ENCODE results near the gene ZNF330. TPM values are rescaled to one million over a fixed set of nuclear protein-coding genes. Genes with fewer than 3 reads are reported as not detected.

Gene ZNF330
- 10 to 100 TPM; 16.9 to 19.8 TPM for total RNA-seq

DNA sequence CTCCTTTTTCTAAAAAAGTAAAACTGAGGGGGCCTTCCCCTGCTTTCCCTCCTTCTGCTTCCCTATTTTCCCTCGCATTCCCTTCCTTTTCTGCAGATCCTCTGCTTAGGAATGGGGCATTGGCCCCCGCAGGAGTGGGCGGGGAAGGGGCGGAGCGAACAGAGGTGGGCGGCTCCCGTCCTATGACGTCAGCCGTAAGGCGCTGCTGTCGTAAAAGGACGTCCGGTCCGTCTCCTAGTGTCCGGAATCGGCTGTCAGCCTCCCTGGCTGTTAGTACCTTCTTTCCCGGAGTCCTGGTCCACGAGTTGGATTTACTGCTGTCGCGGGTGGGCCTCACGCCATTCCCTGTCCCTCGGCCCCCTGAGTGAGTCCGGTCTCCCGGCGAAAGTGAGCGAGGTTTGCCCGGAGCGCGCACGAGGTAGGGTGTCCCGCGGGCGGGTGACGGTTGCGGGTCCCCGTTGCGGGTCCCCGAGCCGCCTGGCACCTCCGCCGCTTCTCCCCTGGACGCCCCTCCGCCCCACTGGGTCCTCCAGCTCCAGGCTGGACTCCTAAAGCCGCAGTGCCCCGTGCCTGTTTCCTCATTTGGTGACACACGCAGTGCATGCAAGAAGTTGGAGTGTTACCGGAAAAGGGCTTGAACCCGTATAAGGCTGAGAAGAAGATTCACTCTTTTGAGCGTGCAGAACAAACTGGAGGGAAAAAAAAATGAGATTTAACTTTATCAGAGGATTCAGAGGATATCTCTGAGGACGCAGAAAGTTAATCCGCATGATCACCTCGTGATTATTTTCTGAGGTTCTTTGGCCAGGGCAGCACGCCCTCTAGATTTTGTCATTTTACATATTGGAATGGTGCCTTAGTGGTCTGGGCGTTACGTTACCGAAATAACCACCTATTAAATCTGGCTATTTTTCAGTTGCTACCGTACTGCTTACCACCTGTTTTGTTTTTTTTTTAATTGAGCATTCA is at the start of gene ZNF330:
ZNF330 (plus strand) TSS at position 205 of the 969 bp plus-strand sequence. CDS start 1,477 bp downstream, outside the sequence.
- WGBS, 2 donors = 0% methylated on average over 28 to 57 of the region's 57 CpGs
- H3K4me1 ChIP-seq = peaks cover 31% of the 10 kb centered on the region
- TF ChIP-seq, protein P1, sequence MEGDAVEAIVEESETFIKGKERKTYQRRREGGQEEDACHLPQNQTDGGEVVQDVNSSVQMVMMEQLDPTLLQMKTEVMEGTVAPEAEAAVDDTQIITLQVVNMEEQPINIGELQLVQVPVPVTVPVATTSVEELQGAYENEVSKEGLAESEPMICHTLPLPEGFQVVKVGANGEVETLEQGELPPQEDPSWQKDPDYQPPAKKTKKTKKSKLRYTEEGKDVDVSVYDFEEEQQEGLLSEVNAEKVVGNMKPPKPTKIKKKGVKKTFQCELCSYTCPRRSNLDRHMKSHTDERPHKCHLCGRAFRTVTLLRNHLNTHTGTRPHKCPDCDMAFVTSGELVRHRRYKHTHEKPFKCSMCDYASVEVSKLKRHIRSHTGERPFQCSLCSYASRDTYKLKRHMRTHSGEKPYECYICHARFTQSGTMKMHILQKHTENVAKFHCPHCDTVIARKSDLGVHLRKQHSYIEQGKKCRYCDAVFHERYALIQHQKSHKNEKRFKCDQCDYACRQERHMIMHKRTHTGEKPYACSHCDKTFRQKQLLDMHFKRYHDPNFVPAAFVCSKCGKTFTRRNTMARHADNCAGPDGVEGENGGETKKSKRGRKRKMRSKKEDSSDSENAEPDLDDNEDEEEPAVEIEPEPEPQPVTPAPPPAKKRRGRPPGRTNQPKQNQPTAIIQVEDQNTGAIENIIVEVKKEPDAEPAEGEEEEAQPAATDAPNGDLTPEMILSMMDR (IDR thresholded peaks at IDR 0.05) = peak in 3 of 7 experiments; percentile 7 to 20 (median 11)
- TF ChIP-seq POLR2A (IDR thresholded peaks at IDR 0.05) = peak; percentile 60 to 94 (median 89)
- intact Hi-C loops (cut with DNase I) = no loop called here
- H3K4me3 ChIP-seq = peak within 1 kb of the TSS; percentile 87 to 100
- DNase-seq (peak; percentile 90 to 94 (median 92)), ATAC-seq (peak; percentile 97)
- peaks cover 0 to 4% of the 10 kb centered on the region in 2 donors for H3K36me3 ChIP-seq (replicated peaks in 1 of 2; ENCODE audit: insufficient read depth in 1 of 2, low read depth in 2 of 2)
- no peaks in the 10 kb centered on the region for H3K9me3 ChIP-seq
- H3K27me3 ChIP-seq = no peaks in the 10 kb centered on the region
- peak within 1 kb of the TSS; percentile 95 to 97 (median 96) for H3K27ac ChIP-seq

DNA sequence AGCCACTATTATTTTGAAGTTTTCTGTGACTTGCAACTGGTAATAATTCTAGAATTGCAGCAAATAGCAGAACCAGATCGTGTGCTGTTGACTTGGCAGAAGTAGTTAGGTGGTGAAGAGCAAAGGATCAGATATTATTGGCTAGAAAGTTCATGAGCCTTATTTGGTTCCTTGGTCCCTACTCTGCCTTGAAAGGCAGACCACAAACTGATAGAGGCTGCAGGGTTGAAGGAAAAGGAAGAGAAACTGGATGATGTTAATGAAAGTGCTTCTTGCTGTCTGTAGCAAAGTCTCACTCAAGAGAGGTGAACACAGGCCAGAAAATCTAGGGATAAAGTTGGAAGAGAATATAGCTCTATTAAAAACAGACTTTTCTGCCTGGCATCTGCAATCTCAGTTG is 46.2 kb upstream of the ZNF330 start:
- H3K27me3 ChIP-seq = no peaks in the 10 kb centered on the region
- no peaks in the 10 kb centered on the region for H3K9me3 ChIP-seq
- WGBS, 2 donors = 32 to 55% methylated on average over 1 of the region's 1 CpG

DNA sequence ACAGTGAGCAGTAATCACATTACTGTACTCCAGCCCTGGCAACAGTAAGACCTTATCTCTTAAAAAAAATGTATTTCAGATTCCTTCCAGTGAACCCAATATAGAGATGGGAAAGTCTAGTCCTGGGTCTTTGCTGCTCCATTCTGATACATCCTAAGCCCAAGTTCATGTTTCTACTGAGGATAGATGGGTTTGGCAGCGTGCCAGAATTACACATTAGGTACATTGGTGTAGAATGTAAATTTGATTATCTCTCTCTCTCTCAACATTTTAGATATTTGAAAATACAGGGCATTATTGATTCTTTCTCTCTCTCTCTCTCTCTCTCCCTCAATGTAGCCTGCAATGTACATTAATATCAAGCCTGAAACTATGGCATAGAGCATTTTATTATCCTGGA is 43.5 kb upstream of the ZNF330 start:
- ATAC-seq = no peak

More for the DNA sequence above, 46.2 kb upstream of the ZNF330 start:
- no peak for TF ChIP-seq POLR2A (IDR thresholded peaks at IDR 0.05)
- TF ChIP-seq, protein P1 (IDR thresholded peaks at IDR 0.05) = no peak
- no peak overlapping the region for H3K27ac ChIP-seq
- no peak overlapping the region for H3K4me3 ChIP-seq
- DNase-seq (no peak), ATAC-seq (no peak)
- intact Hi-C loops (cut with DNase I) = no loop called here
- no peaks in the 10 kb centered on the region for H3K36me3 ChIP-seq (replicated peaks in 1 of 2; ENCODE audit: insufficient read depth in 1 of 2, low read depth in 2 of 2)
- H3K4me1 ChIP-seq = no peaks in the 10 kb centered on the region

DNA sequence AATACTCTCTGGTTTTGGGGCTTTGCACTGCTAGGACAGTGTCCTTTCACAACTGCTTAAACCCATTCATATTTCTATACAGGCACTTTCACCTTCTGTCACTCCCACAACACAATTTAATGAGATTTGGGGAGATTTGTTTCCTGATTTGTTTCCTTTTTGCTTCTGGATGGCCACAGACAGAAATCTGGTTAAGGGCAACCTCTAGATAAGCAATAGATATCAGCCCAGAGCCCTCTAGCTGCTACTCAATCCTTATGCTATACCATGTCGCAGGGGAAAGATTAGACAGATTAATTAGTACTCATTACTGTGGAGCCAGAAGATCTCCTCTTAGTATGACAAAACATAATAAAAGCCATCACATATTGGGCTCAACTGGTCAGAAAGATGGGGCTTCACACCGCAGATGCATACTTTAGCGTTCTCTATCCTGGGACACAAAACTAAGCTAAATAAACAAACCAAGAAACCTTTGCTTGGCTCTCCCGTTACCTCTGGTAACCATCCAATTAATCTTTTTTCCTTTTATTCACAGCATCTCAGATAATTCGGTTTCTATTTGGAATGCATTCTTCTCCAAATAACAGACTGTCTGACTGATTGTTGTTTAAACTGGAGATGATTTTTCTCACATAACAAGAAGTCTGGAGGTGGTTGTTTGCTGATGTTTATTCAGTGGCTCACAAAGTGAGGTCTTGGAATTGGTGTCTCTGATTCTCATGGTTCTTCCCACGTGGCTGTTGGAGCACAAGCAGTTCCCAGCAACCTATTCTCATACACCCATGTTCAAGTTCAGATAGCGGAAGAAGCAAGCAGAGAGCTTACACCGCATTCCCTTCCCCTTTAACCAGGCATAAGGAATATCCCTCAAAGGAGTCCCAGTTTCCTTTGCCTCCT is 41.0 kb upstream of the ZNF330 start:
- Histone ChIP-seq H3K4me3 (no peak overlapping the region), H3K36me3 (replicated peaks in 1 of 2; ENCODE audit: insufficient read depth in 1 of 2, low read depth in 2 of 2) (no peaks in the 10 kb centered on the region), H3K4me1 (no peaks in the 10 kb centered on the region), H3K27ac (no peak overlapping the region), H3K27me3 (no peaks in the 10 kb centered on the region), H3K9me3 (no peaks in the 10 kb centered on the region)
- intact Hi-C loops (cut with DNase I) = no loop called here
- ATAC-seq (no peak), DNase-seq (no peak)
- TF ChIP-seq POLR2A (IDR thresholded peaks at IDR 0.05) = no peak
- TF ChIP-seq, protein P1 (IDR thresholded peaks at IDR 0.05) = no peak
- 36 to 41% methylated on average over 8 of the region's 8 CpGs for WGBS, 2 donors

More for the DNA sequence above, 43.5 kb upstream of the ZNF330 start:
- H3K4me3 ChIP-seq = no peak overlapping the region
- no peak for TF ChIP-seq POLR2A (IDR thresholded peaks at IDR 0.05)
- TF ChIP-seq, protein P1 (IDR thresholded peaks at IDR 0.05) = no peak
- no peaks in the 10 kb centered on the region for H3K36me3 ChIP-seq (replicated peaks in 1 of 2; ENCODE audit: insufficient read depth in 1 of 2, low read depth in 2 of 2)
- H3K4me1 ChIP-seq = no peaks in the 10 kb centered on the region
- WGBS, 2 donors = 24 to 44% methylated on average over 1 of the region's 1 CpG
- H3K27me3 ChIP-seq = no peaks in the 10 kb centered on the region
- intact Hi-C loops (cut with DNase I) = no loop called here
- no peak overlapping the region for H3K27ac ChIP-seq
- no peaks in the 10 kb centered on the region for H3K9me3 ChIP-seq
- peak in 1 of 4 donors; percentile 14 for DNase-seq
